Measurements from ENCODE around the gene CBX1. TPM values are rescaled to one million over a fixed set of nuclear protein-coding genes. Genes with fewer than 3 reads are reported as not detected.
A peak's percentile ranks its signal among the peaks of the same experiment; 100 is the strongest.

CBX1 gene
- total and polyA plus RNA-seq, 2 of the 13 experiments (the other 11 are each of a cell fraction or from before 2014, with no cell fraction given): 17.8 to 108 TPM

DNA sequence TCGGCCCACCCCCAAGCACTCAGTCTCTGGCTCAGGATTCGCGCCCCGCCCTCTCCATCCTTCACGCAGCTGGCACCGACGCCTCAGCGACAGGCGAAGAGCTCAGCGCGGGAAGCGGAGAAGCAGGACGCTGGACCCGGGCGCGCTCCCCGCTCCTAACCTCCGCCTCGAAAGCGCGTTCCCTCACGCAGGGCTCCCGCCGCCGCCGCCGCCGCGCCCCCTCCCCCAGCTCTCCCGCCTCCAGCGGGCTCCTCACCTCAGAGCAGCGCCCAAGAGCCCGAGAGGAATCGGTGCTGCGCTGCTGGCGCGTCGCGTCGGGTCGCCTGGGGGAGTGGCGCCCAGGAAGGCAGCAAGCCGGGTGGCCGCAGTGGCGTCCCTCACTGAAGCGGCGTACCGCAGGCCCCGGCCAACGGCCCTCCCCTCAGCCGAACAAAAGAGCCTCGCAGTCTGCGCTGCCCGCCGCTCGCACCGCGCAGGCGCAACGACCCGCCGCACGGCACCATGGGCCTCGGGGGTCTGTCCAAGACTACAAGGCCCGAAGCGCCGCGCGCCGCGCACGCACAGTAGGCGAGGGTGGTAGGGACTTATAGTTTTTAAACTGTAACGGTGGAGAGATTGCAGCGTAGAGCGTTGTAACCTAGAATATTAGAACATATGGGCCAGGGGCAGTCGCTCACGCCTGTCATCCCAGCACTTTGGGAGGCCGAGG lies at the start of gene CBX1 (continued):
- TF ChIP-seq TAF15 (IDR thresholded peaks at IDR 0.05; ENCODE audit: low read depth, low read length, poor library complexity, severe bottlenecking): peak; percentile 42
- TF ChIP-seq CSRNP1 (CRISPR knock-in tag; IDR thresholded peaks at IDR 0.05): peak; percentile 93
- 0 out of 2 replicates have a peak, but pooled peaks have one; percentile 7 for TF ChIP-seq HMG20B (CRISPR knock-in tag; conservative IDR thresholded peaks at IDR 0.05)
- TF ChIP-seq SMARCC2 (IDR thresholded peaks at IDR 0.05): no peak
- TF ChIP-seq HCFC1 (IDR thresholded peaks at IDR 0.05; ENCODE audit: low read depth, low read length): peak; percentile 83
- TF ChIP-seq NFIC (IDR thresholded peaks at IDR 0.05; ENCODE audit: low read length): no peak
- peak; percentile 96 for TF ChIP-seq ZNF883 (CRISPR knock-in tag; IDR thresholded peaks at IDR 0.05; ENCODE audit: not compliant biosample characterization)
- TF ChIP-seq BORCS8-MEF2B (CRISPR knock-in tag; IDR thresholded peaks at IDR 0.05): peak; percentile 66; the same call in 1 of the 2 replicates
- peak; percentile 86 for TF ChIP-seq ZMYM4 (CRISPR knock-in tag; IDR thresholded peaks at IDR 0.05)
- peak; percentile 49; the same call in 1 of the 2 replicates for TF ChIP-seq RAD21 (CRISPR knock-in tag; IDR thresholded peaks at IDR 0.05)
- TF ChIP-seq IKZF4 (CRISPR knock-in tag; IDR thresholded peaks at IDR 0.05; ENCODE audit: borderline replicate concordance, low read depth, not compliant biosample characterization): peak; percentile 66
- TF ChIP-seq CEBPZ (IDR thresholded peaks at IDR 0.05; ENCODE audit: low read length): no peak
- TF ChIP-seq CENPBD1 (CRISPR knock-in tag; IDR thresholded peaks at IDR 0.05; ENCODE audit: borderline replicate concordance, low read depth): no peak
- TF ChIP-seq NRL (CRISPR knock-in tag; IDR thresholded peaks at IDR 0.05; ENCODE audit: borderline replicate concordance): peak; percentile 84
- TF ChIP-seq, protein P1, sequence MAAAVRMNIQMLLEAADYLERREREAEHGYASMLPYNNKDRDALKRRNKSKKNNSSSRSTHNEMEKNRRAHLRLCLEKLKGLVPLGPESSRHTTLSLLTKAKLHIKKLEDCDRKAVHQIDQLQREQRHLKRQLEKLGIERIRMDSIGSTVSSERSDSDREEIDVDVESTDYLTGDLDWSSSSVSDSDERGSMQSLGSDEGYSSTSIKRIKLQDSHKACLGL (CRISPR knock-in tag; IDR thresholded peaks at IDR 0.05): peak; percentile 92
- TF ChIP-seq MEIS2 (CRISPR knock-in tag; IDR thresholded peaks at IDR 0.05): peak; percentile 45
- peak; percentile 44; the same call in 1 of the 2 replicates for TF ChIP-seq ZBTB7A (CRISPR knock-in tag; IDR thresholded peaks at IDR 0.05)
- TF ChIP-seq FOSL1 (CRISPR knock-in tag; IDR thresholded peaks at IDR 0.05; ENCODE audit: borderline replicate concordance): no peak
- TF ChIP-seq ZNF589 (CRISPR knock-in tag; conservative IDR thresholded peaks at IDR 0.05): no peak; the same call in 1 of the 2 replicates
- 0 out of 2 replicates have a peak, but pooled peaks have one; percentile 79 for TF ChIP-seq ZNF276 (CRISPR knock-in tag; IDR thresholded peaks at IDR 0.05; ENCODE audit: low read depth)
